ENCODE results near the gene CAPZB.
"Not testable (repeated sequence)": the region's sequence is repeated elsewhere in the genome, so short reads cannot be mapped to it uniquely, and the experiment has no call there.

DNA sequence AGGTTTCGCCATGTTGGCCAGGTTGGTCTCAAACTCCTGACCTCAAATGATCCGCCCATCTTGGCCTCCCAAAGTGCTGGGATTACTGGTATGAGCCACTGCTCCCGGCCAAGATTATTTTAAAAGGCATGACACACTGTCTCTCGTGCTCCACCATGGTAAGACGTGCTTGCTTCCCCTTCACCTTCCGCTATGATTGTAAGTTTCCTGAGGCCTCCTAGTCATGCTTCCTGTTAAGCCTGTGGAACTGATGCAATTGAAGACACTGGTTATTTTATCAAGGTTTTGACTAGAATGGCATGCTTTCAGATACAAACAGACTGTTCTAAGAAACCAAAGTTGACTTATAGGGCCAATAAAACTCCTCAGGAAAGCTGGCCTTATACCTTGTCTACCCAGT lies 16.9 kb upstream of the CAPZB start:
- TF ChIP-seq CTCF (IDR thresholded peaks at IDR 0.05); EP300 (IDR thresholded peaks at IDR 0.05; ENCODE audit: low read depth): not testable (repeated sequence)

Data from transverse colon (tissue), 3 donors.